Stimulated activated CD4-positive, alpha-beta T cell treated with anti-CD3 and anti-CD28 coated beads, TNF-alpha, amount 100 ng/mL, for 1 hour (primary cell): Measurements from ENCODE around the gene MAP2.

Experiments used
- DNase-seq, 3 donors: peaks; one replicate each; pipeline ENCODE4 v3.0.0-alpha.2; 2020; ENCODE audit warnings: low read depth in 3 of 3, low spot score in 1 of 3

Gene MAP2

GRCh38 chr2:209422191-209422754 lies 1.6 kb upstream of the MAP2 start:
- DNase-seq, result no peak

- DNase-seq, result no peak
These were observed 403 bp downstream of the MAP2 start for GRCh38 chr2:209424199-209424701.

GRCh38 chr2:209424781-209425470 lies 1.1 kb downstream of the MAP2 start:
- DNase-seq, result no peak

- DNase-seq, result no peak
These were observed 1.7 kb downstream of the MAP2 start for GRCh38 chr2:209425471-209426071.

- no peak for DNase-seq
These were observed 2.6 kb downstream of the MAP2 start for GRCh38 chr2:209426432-209426831.

GRCh38 chr2:209431701-209432100 lies 7.9 kb downstream of the MAP2 start:
- DNase-seq, result no peak

GRCh38 chr2:209441541-209441940 lies 17.7 kb downstream of the MAP2 start:
- no peak for DNase-seq

- no peak for DNase-seq
These were observed 19.1 kb downstream of the MAP2 start for GRCh38 chr2:209442939-209443338.

GRCh38 chr2:209445485-209445884 lies 21.6 kb downstream of the MAP2 start:
- no peak for DNase-seq

- DNase-seq, result no peak
These were observed 27.5 kb downstream of the MAP2 start for GRCh38 chr2:209451209-209451834.

- DNase-seq, result no peak
These were observed 32.6 kb downstream of the MAP2 start for GRCh38 chr2:209456489-209456888.

GRCh38 chr2:209458008-209458979 lies 34.4 kb downstream of the MAP2 start:
- DNase-seq, result no peak

GRCh38 chr2:209459359-209459758 lies 35.5 kb downstream of the MAP2 start:
- no peak for DNase-seq

GRCh38 chr2:209460151-209460761 lies 36.4 kb downstream of the MAP2 start:
- DNase-seq, result no peak

- DNase-seq, result no peak
These were observed 39.4 kb downstream of the MAP2 start for GRCh38 chr2:209463226-209463625.

- DNase-seq, result no peak
These were observed 40.0 kb downstream of the MAP2 start for GRCh38 chr2:209463835-209464234.

- no peak for DNase-seq
These were observed 45.0 kb downstream of the MAP2 start for GRCh38 chr2:209468846-209469245.

GRCh38 chr2:209469481-209469880 lies 45.6 kb downstream of the MAP2 start:
- no peak for DNase-seq

- DNase-seq, result no peak
These were observed 46.6 kb downstream of the MAP2 start for GRCh38 chr2:209470466-209470865.

GRCh38 chr2:209471037-209471436 lies 47.2 kb downstream of the MAP2 start:
- DNase-seq, result no peak
